ENCODE data around the gene NLGN1. TPM values are rescaled to one million over a fixed set of nuclear protein-coding genes. Genes with fewer than 3 reads are reported as not detected.

NLGN1 gene
- polyA plus RNA-seq, 2 of the 4 experiments (the other 2 are of a cell fraction) = not detected

GRCh38 chr3:173823911-173824460 lies 426.4 kb downstream of the NLGN1 start (continued):
- TF ChIP-seq CBX2 (IDR thresholded peaks at IDR 0.05; ENCODE audit: borderline replicate concordance, low read depth) = no peak
- no peak for TF ChIP-seq POLR2AphosphoS2 (conservative IDR thresholded peaks at IDR 0.05; ENCODE audit: low read length)
- no peak for TF ChIP-seq FOSB (CRISPR knock-in tag; IDR thresholded peaks at IDR 0.05)

- FAIRE-seq = no peak
- no peak for ATAC-seq
- no peaks in the 10 kb centered on the region for H3K9me3 ChIP-seq
- no peak overlapping the region for H3K4me3 ChIP-seq
- TF ChIP-seq RCOR1 (IDR thresholded peaks at IDR 0.05; ENCODE audit: low read depth, low read length) (no peak), BHLHE40 (IDR thresholded peaks at IDR 0.05; ENCODE audit: low read depth, low read length) (no peak), CBX2 (IDR thresholded peaks at IDR 0.05; ENCODE audit: borderline replicate concordance, low read depth) (no peak), HES2 (IDR thresholded peaks at IDR 0.05) (no peak)
- whole genome bisulfite sequencing (ENCODE audit: missing lambda C conversion rate) = 0% methylated on average over 1 of the region's 1 CpG
- DNase-seq (ENCODE audit: low read depth in 1 of 2, low spot score in 1 of 2) = no peak
- no peaks in the 10 kb centered on the region for H3K4me1 ChIP-seq
- no peak overlapping the region for H3K27ac ChIP-seq
- H3K4me2 ChIP-seq = no peak overlapping the region
- ChIA-PET CTCF (no interaction called here), POLR2A (no interaction called here)
Measured at GRCh38 chr3:173825730-173826129, 428.2 kb downstream of the NLGN1 start.

GRCh38 chr3:173826416-173826815 lies 428.9 kb downstream of the NLGN1 start:
- DNase-seq (ENCODE audit: low read depth in 1 of 2, low spot score in 1 of 2) (no peak), FAIRE-seq (no peak), ATAC-seq (no peak)
- TF ChIP-seq ZNF302 (CRISPR knock-in tag; IDR thresholded peaks at IDR 0.05) (no peak), CHD2 (IDR thresholded peaks at IDR 0.05; ENCODE audit: low read length, partially characterized antibody) (no peak), ZC3H11A (IDR thresholded peaks at IDR 0.05) (no peak), HOXB13 (CRISPR knock-in tag; IDR thresholded peaks at IDR 0.05; ENCODE audit: low read depth) (no peak), EHMT2 (IDR thresholded peaks at IDR 0.05; ENCODE audit: low read depth) (no peak), CEBPB (IDR thresholded peaks at IDR 0.05) (no peak), PHF8 (IDR thresholded peaks at IDR 0.05; ENCODE audit: borderline replicate concordance, low read depth) (no peak), BCL3 (IDR thresholded peaks at IDR 0.05) (no peak), NFE2L2 (conservative IDR thresholded peaks at IDR 0.05; ENCODE audit: low read length) (no peak)
- no peaks in the 10 kb centered on the region for H3K4me1 ChIP-seq
- ChIA-PET CTCF (no interaction called here), POLR2A (no interaction called here)
- H3K4me3 ChIP-seq = no peak overlapping the region
- WGBS (ENCODE audit: missing lambda C conversion rate) = 22% methylated on average over 6 of the region's 6 CpGs
- H3K27ac ChIP-seq = no peak overlapping the region
- no peak overlapping the region for H3K4me2 ChIP-seq
- no peaks in the 10 kb centered on the region for H3K9me3 ChIP-seq

GRCh38 chr3:173826901-173827609 lies 429.5 kb downstream of the NLGN1 start:
- Histone ChIP-seq H3K4me3 (no peak overlapping the region), H3K4me1 (no peaks in the 10 kb centered on the region), H3K9me3 (no peaks in the 10 kb centered on the region), H3K27ac (no peak overlapping the region), H3K4me2 (no peak overlapping the region)
- TF ChIP-seq BCL3 (IDR thresholded peaks at IDR 0.05) (no peak), SREBF2 (IDR thresholded peaks at IDR 0.05) (no peak)
- ATAC-seq (no peak), DNase-seq (ENCODE audit: low read depth in 1 of 2, low spot score in 1 of 2) (no peak), FAIRE-seq (no peak)
- ChIA-PET CTCF (no interaction called here), POLR2A (no interaction called here)
- 4% methylated on average over 2 of the region's 3 CpGs for WGBS (ENCODE audit: missing lambda C conversion rate)
